ENCODE measurements around the gene SLC10A7. TPM values are rescaled to one million over a fixed set of nuclear protein-coding genes. Genes with fewer than 3 reads are reported as not detected.

Gene SLC10A7, protein sequence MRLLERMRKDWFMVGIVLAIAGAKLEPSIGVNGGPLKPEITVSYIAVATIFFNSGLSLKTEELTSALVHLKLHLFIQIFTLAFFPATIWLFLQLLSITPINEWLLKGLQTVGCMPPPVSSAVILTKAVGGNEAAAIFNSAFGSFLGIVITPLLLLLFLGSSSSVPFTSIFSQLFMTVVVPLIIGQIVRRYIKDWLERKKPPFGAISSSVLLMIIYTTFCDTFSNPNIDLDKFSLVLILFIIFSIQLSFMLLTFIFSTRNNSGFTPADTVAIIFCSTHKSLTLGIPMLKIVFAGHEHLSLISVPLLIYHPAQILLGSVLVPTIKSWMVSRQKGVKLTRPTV
- 10 to 100 TPM in 1 of 6 donors, 1 to 10 TPM in 5; 4.1 to 13.6 (median 8.0) TPM for polyA plus RNA-seq (ENCODE audit: low read depth in 6 of 6)

DNA sequence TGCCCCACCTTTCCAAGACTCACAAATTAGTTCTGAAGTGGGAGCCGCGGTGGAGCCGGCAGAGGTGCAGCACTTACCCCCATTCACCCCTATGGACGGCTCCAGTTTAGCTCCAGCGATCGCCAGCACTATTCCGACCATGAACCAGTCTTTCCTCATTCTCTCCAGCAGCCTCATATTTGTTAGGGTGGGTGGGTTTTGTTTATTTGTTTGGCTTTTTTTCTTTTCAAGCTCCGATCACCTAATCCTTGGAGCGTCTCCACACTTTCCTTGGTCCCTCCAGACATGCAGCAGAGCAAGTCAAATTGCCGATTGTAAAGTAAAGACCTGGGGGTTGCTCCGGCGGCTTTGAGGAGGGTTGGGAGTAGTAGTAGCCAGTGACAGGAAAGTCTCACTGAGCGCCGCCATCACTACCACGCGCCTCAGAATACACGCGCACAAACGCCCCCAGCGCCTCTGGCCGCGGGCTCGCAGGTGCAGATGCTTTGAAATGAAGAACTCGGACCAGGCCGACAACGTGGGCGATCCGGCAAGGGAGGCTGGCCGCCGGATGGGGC lies at the start of gene SLC10A7:
Gene SLC10A7, minus strand, starts transcription at position 400 of the 557 bp plus-strand sequence. Its CDS starts 223 bp downstream, at position 177.
- Mint-ChIP-seq H3K27me3 (peaks cover 0 to 3% (median 0%) of the 10 kb centered on the region in 3 donors), H3K36me3 (no peaks in the 10 kb centered on the region), H3K4me3 (no peak within 1 kb of the TSS), H3K4me1 (peaks cover 15 to 31% (median 23%) of the 10 kb centered on the region in 3 donors), H3K27ac (peak within 1 kb of the TSS in 1 of 6 donors; percentile 21), H3K9me3 (no peaks in the 10 kb centered on the region)
- DNase-seq (peak; percentile 67), ATAC-seq (ENCODE audit: low read depth in 2 of 2) (peak; percentile 81 to 86)

DNA sequence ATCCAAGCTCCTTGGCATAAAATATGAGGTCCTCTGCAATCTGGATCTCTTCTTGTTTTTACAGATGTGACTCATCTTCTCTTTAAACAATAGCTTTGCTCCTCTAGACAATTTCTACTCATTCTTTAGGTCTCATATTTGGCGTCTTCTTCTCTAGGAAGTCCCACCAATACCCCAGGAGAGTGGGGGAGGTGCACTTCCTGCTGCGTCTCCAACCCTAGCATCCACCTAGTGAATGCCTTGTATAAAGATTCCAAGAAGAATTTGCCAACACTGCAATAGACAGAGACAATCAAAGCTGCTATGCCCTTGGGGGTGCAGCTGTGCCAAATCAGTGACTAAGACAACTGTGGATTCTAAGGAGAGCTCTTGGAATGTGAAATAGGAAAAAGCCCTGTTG lies 45.7 kb upstream of the SLC10A7 start:
- Mint-ChIP-seq H3K4me3 (no peak overlapping the region), H3K27ac (peak overlapping the region in 1 of 6 donors; percentile 50), H3K36me3 (no peaks in the 10 kb centered on the region), H3K27me3 (peaks cover 0 to 16% (median 12%) of the 10 kb centered on the region in 3 donors), H3K4me1 (no peaks in the 10 kb centered on the region), H3K9me3 (no peaks in the 10 kb centered on the region)
- DNase-seq (no peak), ATAC-seq (ENCODE audit: low read depth in 2 of 2) (no peak)

DNA sequence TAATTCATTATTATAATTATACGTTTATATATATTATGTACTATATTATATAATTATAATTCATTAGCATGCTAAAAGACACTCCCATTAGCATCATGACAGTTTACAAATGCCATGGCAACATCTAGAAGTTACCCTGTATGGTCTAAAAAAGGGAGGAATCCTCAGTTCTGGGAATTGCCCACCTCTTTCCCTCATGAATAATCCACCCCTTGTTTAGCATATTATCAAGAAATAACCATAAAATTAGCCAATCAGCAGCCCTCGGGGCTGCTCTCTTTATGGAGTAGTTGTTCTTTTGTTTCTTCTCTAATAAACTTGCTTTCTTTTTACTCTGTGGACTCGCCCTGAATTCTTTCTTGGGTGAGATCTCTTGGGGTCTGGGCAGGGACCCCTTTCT lies 42.8 kb upstream of the SLC10A7 start:
- no peak for ATAC-seq (ENCODE audit: low read depth in 2 of 2)
- Mint-ChIP-seq H3K36me3 (no peaks in the 10 kb centered on the region), H3K27me3 (peaks cover 0 to 26% (median 23%) of the 10 kb centered on the region in 3 donors), H3K9me3 (peaks cover 0 to 4% (median 0%) of the 10 kb centered on the region in 7 donors), H3K4me1 (no peaks in the 10 kb centered on the region), H3K27ac (no peak overlapping the region), H3K4me3 (no peak overlapping the region)
- no peak for DNase-seq

DNA sequence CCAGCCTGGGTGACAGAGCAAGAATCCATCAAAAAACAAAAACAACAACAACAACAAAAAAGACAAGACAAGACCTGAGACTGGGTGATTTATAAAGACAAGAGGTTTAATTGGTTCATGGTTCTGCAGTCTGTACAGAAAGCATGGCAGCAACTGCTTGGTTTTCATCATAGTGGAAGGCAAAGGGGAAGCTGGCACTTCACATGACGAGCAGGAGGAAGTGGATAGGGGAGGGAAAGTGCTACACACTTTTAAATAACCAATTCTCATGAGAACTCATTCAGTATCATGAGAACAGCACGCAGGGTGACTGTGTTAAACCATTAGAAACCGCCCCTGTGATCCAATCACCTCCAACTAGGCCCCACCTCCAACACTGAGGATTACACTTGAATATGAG lies 28.4 kb upstream of the SLC10A7 start:
- no peak for DNase-seq
- ATAC-seq (ENCODE audit: low read depth in 2 of 2): no peak
- Mint-ChIP-seq H3K27ac (no peak overlapping the region), H3K27me3 (peaks cover 5 to 15% (median 10%) of the 10 kb centered on the region in 3 donors), H3K9me3 (peaks cover 0 to 2% (median 0%) of the 10 kb centered on the region in 7 donors), H3K36me3 (no peaks in the 10 kb centered on the region), H3K4me3 (no peak overlapping the region), H3K4me1 (no peaks in the 10 kb centered on the region)

DNA sequence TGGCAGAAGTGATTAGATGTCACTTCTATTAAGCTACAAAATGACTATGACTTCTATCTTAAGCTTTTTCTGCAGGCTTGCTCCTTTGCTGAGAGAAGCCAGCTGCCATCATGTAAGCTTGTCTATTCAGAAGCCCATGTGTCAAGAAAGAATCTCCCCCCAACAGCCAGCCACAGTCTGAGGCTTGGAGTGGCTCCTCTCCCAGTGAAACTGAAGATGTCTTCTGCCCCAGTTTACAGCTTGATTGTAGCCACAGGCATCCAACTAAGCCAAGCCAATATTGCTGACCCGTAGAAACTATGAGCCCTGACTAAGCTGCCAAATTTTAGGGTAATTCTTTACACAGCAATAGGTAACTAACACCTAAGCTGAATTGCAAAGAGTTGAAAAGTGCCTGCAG lies 26.7 kb upstream of the SLC10A7 start:
- Mint-ChIP-seq H3K27me3 (peaks cover 12 to 32% (median 23%) of the 10 kb centered on the region in 3 donors), H3K27ac (peak overlapping the region in 1 of 6 donors; percentile 12), H3K9me3 (peaks cover 5 to 12% (median 7%) of the 10 kb centered on the region in 7 donors), H3K4me1 (no peaks in the 10 kb centered on the region), H3K4me3 (no peak overlapping the region), H3K36me3 (peaks cover 9 to 12% of the 10 kb centered on the region in 2 donors)
- no peak for DNase-seq
- no peak for ATAC-seq (ENCODE audit: low read depth in 2 of 2)

DNA sequence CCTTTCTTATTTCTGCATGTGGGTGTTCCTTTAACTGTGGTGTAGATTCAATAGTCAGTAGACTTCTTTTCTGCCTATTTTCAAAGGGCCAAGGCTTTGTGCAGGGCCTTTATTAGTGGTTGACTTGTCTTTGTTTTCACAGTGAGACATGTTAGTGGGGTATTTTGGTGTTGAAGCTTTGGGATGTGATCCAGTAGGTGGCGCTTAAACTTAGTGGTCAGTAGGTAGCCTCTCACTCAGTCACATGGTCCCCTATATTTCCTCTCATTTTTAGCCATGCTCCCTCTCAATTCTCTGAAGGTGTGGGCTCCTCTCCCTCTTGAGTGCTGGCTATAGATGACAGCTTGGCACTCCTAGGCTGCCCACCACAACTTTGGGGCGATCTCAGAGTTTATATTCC lies 23.4 kb upstream of the SLC10A7 start:
- no peak overlapping the region for H3K4me3 Mint-ChIP-seq
- DNase-seq: no peak
- no peak overlapping the region for H3K27ac Mint-ChIP-seq
- H3K27me3 Mint-ChIP-seq: peaks cover 27 to 44% (median 40%) of the 10 kb centered on the region in 3 donors
- peaks cover 10 to 35% (median 17%) of the 10 kb centered on the region in 7 donors for H3K9me3 Mint-ChIP-seq
- H3K36me3 Mint-ChIP-seq: peaks cover 15 to 23% of the 10 kb centered on the region in 2 donors
- no peak for ATAC-seq (ENCODE audit: low read depth in 2 of 2)
- no peaks in the 10 kb centered on the region for H3K4me1 Mint-ChIP-seq

DNA sequence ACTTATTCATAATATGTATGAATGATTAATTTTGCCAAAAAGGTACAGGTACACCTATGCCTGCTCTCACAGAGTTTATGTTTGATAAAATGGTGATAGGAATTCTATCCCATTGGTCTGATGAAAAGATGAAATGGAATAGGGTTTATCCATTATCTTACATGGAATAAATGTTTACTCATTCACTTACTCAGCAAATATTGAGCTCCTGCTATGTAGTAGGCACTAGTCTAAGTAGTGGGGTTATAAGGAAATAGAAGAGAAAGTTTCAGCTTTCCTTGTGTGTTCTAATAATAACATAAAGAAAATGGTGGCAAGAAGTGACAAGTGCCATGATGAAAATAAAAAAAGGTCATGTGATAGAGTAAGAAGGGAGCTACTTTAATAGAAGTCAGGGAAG lies 12.4 kb upstream of the SLC10A7 start:
- peaks cover 5 to 25% (median 19%) of the 10 kb centered on the region in 7 donors for H3K9me3 Mint-ChIP-seq
- DNase-seq: no peak
- H3K36me3 Mint-ChIP-seq: peaks cover 0 to 7% of the 10 kb centered on the region in 2 donors
- H3K4me3 Mint-ChIP-seq: no peak overlapping the region
- no peak for ATAC-seq (ENCODE audit: low read depth in 2 of 2)
- peaks cover 5 to 24% (median 8%) of the 10 kb centered on the region in 3 donors for H3K27me3 Mint-ChIP-seq
- no peak overlapping the region for H3K27ac Mint-ChIP-seq
- no peaks in the 10 kb centered on the region for H3K4me1 Mint-ChIP-seq

DNA sequence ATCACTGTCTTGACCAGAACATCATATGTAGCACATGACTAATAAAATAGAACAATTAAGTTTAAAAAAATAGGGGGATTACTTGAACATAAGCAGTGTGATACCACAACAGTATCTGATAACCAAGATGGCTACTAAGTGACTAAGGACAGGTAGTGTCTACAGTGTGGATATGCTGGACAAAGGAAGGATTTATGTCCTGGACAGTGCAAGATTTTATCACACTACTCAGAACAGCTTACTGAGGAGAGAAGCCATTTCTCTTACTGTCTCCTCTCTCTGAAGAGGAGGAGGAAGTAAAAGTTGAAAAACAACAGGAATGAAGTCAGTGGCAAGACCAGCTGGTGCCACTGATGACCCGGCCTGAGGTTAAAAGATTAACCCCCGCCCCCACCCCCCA lies 4.0 kb upstream of the SLC10A7 start:
- peaks cover 0 to 6% (median 4%) of the 10 kb centered on the region in 7 donors for H3K9me3 Mint-ChIP-seq

DNA sequence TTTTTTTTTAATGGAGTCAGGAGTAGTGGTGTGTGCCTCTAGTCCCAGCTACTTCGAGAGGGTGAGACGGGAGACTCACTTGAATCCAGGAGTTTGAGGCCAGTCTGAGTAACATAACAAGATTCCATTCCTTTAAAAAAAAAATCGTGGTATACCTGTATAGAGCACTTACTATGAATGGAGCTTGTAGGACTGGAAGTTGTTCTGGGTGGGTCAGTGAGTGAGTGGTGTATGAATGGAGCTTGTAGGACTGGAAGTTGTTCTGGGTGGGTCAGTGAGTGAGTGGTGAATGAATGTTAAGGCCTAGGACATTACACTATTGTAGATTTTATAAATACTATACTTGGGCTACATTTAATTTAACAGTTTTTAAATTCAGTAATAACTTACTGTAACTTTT lies 2.9 kb upstream of the SLC10A7 start:
- peak overlapping the region in 2 of 8 donors; percentile 1 for H3K4me3 Mint-ChIP-seq
- no peak overlapping the region for H3K27ac Mint-ChIP-seq

More for the DNA sequence above, 4.0 kb upstream of the SLC10A7 start:
- DNase-seq (no peak), ATAC-seq (ENCODE audit: low read depth in 2 of 2) (no peak)
- H3K27ac Mint-ChIP-seq: peak overlapping the region in 1 of 6 donors; percentile 57
- peaks cover 0 to 20% (median 8%) of the 10 kb centered on the region in 3 donors for H3K27me3 Mint-ChIP-seq
- H3K4me3 Mint-ChIP-seq: peak overlapping the region in 1 of 8 donors; percentile 42
- peaks cover 11 to 34% (median 19%) of the 10 kb centered on the region in 3 donors for H3K4me1 Mint-ChIP-seq
- peaks cover 0 to 7% of the 10 kb centered on the region in 2 donors for H3K36me3 Mint-ChIP-seq

DNA sequence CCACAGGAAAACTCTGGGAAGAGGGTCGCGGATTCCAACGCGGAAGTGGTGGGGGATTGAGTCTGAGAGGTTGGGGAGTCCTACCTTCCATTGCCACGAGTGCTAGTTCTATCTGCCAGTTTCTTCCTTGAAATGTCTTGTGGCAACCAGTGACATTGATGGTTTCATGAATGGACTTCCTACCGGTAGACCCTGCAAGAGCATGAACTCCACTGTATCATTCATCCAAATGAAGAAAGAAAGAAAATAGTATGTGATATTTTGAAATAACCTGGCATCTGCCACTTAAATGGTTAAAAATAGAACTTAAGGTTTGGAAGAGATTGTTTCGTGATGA lies 1.1 kb upstream of the SLC10A7 start:
- H3K4me3 Mint-ChIP-seq: no peak overlapping the region
- peak overlapping the region in 1 of 6 donors; percentile 21 for H3K27ac Mint-ChIP-seq
- H3K36me3 Mint-ChIP-seq: no peaks in the 10 kb centered on the region
- peaks cover 15 to 34% (median 19%) of the 10 kb centered on the region in 3 donors for H3K4me1 Mint-ChIP-seq
- peak; percentile 18 to 21 for ATAC-seq (ENCODE audit: low read depth in 2 of 2)
- no peak for DNase-seq
- H3K27me3 Mint-ChIP-seq: peaks cover 0 to 6% (median 0%) of the 10 kb centered on the region in 3 donors
- H3K9me3 Mint-ChIP-seq: peaks cover 0 to 2% (median 0%) of the 10 kb centered on the region in 7 donors

More for the DNA sequence above, 2.9 kb upstream of the SLC10A7 start:
- peaks cover 11 to 34% (median 19%) of the 10 kb centered on the region in 3 donors for H3K4me1 Mint-ChIP-seq
- peaks cover 0 to 11% (median 0%) of the 10 kb centered on the region in 3 donors for H3K27me3 Mint-ChIP-seq
- no peak for DNase-seq
- no peaks in the 10 kb centered on the region for H3K36me3 Mint-ChIP-seq
- peaks cover 0 to 2% (median 0%) of the 10 kb centered on the region in 7 donors for H3K9me3 Mint-ChIP-seq
- no peak for ATAC-seq (ENCODE audit: low read depth in 2 of 2)

DNA sequence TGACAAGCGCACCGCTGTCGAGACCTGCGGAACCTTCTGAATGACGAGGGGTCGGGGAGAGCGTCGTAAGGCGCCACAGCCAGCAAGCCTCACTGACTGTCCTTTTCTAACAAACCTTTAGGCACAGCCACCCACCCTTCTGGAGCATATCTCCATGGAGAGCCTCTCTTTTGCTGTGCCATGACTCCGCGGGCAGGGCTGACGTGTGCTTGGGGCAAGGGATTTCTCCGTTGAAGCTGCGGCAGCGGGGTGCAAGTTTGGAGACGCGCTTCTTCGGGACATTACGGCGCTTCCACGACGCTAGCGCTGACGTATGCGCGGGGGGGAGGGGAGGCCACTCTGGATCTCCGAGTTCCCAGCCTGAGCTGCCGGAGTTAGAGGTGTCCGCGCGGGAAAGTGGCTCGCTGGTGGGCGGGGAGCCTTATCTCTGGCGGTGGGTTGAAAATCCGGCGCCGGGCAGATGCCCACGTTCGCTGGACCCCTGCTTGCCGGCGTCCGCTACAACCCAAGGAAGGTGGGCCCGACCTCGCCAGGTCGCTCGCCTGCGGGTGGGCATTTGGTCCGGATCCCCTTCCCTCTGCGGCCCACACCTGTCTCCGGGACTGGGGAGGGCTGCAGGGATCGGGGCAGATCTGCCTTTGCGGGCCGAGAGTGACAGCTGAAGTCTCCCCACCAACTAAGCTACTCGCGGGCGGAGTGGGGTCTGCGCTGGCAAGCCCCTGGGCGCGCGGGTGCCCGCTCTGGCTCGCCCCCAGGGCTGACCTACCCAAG lies 543 bp upstream of the SLC10A7 start:
- Mint-ChIP-seq H3K27me3 (peaks cover 0 to 6% (median 0%) of the 10 kb centered on the region in 3 donors), H3K9me3 (no peaks in the 10 kb centered on the region), H3K36me3 (no peaks in the 10 kb centered on the region), H3K4me3 (no peak overlapping the region), H3K4me1 (peaks cover 15 to 34% (median 19%) of the 10 kb centered on the region in 3 donors), H3K27ac (peak overlapping the region in 1 of 6 donors; percentile 21)
- ATAC-seq (ENCODE audit: low read depth in 2 of 2) (peak; percentile 81 to 86), DNase-seq (peak; percentile 73)

DNA sequence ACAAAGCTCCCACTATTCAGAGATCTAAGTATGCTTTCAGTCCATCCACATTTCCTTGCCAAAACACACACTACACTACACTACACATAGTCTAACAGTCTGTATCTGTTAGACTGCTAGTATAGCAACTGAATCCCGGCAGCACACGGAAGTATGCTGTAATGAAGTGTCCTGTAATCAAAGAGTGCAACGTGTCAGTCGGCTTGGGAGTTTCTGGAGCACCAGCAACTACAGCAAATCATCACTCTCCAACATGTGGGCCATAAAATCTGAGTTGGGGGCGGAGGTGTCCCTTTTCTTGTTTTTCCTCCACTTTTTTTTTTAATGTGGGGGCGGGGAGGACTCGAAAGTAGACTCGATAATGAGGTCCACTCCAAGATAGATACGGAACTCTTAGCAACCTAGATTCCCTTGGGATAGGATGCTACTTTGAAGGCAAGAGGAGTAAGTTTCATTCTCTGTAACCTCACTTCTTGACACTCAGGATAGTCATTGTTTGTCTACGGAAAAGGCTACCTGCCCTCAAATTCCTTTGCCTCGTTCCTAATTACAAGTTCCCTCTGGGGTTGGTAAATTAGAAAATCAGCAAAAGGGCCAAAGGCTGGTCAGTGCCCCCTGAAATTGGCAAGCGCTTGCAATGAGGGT lies 722 bp downstream of the SLC10A7 start:
- H3K9me3 Mint-ChIP-seq: no peaks in the 10 kb centered on the region
- H3K4me3 Mint-ChIP-seq: no peak overlapping the region
- ATAC-seq (ENCODE audit: low read depth in 2 of 2) (peak; percentile 11 to 18), DNase-seq (peak; percentile 7)
- no peaks in the 10 kb centered on the region for H3K36me3 Mint-ChIP-seq
- no peak overlapping the region for H3K27ac Mint-ChIP-seq
- H3K4me1 Mint-ChIP-seq: peaks cover 15 to 25% (median 23%) of the 10 kb centered on the region in 3 donors
- H3K27me3 Mint-ChIP-seq: no peaks in the 10 kb centered on the region
